ENCODE results near the gene IRF2BPL.

DNA sequence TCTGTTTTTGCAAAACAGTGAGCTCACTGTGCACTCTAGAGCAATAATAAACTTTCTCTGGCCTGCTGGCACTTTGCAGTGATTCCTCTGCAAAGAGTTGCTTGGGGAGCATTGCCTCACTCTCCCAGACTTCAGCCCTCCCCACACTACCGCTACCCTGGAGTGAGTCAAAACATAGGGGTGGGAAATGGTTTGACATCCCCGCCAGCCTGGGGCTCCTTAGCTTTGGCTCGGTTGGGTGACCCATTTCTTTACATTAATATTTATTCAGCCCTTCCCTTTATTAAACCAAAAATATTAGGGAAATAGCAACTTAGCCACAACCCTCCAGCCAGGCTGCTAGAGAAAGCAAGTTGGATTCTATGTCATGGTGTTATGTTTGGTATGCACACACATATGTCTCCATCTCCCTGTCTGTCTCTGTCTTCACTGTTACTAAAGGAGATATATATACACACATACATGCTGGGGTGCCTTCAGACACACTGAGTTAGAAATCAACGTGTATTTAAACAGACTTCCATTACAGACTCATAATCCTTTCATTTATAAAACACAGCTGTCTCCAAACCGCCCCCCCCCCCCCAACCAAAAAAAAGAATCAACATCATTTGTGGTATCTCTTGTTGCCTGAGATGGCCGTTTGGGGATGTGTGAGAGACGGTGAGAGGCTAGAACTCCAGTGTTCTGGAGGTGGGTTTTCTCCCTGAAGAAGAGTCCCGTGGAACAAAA, 3.4 kb upstream of the IRF2BPL start:
- TF ChIP-seq, protein P1, sequence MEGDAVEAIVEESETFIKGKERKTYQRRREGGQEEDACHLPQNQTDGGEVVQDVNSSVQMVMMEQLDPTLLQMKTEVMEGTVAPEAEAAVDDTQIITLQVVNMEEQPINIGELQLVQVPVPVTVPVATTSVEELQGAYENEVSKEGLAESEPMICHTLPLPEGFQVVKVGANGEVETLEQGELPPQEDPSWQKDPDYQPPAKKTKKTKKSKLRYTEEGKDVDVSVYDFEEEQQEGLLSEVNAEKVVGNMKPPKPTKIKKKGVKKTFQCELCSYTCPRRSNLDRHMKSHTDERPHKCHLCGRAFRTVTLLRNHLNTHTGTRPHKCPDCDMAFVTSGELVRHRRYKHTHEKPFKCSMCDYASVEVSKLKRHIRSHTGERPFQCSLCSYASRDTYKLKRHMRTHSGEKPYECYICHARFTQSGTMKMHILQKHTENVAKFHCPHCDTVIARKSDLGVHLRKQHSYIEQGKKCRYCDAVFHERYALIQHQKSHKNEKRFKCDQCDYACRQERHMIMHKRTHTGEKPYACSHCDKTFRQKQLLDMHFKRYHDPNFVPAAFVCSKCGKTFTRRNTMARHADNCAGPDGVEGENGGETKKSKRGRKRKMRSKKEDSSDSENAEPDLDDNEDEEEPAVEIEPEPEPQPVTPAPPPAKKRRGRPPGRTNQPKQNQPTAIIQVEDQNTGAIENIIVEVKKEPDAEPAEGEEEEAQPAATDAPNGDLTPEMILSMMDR (IDR thresholded peaks at IDR 0.05; ENCODE audit: borderline replicate concordance, extremely low read depth, low read length, poor library complexity, severe bottlenecking): no peak
- no peak for TF ChIP-seq EZH2 (IDR thresholded peaks at IDR 0.05; ENCODE audit: borderline replicate concordance, low read depth, low read length, severe bottlenecking)

All from DND-41 (cell line).